ENCODE results near the gene MAGEL2.
"Not testable (repeated sequence)": the region's sequence is repeated elsewhere in the genome, so short reads cannot be mapped to it uniquely, and the experiment has no call there.

MAGEL2 gene

GRCh38 chr15:23602124-23602523 lies 45.5 kb downstream of the MAGEL2 start:
- DNase-seq, result no peak

DNA sequence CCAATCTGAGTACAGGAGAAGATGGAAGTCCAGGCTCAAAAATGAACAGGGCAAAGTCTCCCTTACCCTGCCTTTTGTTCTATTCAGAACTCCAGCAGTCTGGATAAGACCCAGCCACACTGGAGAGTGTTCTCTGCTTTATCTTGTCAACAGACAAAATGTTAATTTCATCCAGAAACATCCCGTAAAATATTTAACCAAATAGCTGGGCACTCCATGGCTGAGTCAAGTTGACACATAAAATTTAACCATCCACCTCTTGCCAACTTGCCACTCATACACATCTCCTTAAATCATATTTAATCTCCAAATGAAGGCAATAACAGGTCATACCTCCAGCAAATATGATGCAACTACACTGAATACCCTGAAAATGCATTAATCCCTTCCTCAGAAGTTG lies 48.6 kb downstream of the MAGEL2 start:
- DNase-seq, result no peak

- DNase-seq, result not testable (repeated sequence)
Measured at GRCh38 chr15:23597278-23597677, 50.4 kb downstream of the MAGEL2 start.

DNA sequence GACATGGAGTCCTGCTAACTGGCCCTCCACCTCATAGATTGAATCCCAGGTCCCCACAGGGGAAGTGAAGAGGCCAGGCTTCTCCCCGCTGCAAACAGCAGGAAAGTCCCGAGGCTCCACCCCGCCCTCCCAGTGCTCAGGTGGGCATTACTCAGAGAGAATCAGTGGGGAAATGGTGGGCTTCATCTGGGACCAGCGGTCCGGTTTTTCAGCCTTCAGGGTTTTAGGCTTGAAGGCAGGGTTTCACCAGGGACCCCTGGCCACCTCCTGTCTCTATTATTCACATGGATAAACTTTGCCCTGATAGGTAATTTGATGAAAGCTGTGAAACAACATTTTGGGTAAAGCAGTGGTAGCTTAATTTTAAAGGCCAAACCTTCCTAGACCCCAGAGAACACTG lies 50.9 kb downstream of the MAGEL2 start:
- no peak for DNase-seq

- no peak for DNase-seq
Measured at GRCh38 chr15:23595368-23595767, 52.3 kb downstream of the MAGEL2 start.

DNA sequence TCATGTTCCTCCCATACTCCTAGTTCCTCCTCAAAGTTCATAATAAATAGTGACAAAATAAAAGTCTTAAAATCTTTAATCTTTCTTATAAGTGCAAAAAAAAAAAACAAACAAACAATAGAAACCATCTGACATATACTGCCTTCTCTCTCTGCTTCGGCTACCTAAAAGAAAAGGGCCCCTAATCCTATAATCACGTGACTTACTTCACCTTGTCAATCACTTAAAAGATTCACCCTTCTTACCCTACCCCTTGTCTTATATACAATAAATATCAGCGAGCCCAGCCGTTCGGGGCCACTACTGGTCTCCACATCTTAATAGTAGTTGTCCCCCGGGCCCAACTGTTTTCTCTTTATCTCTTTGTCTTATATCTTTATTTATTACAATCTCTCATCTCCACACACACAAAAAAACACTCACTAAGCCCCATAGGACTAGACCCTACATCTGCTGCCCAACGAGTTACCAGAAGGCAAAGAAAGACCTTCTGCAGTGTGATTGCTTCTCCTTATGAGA lies 53.4 kb downstream of the MAGEL2 start:
- no peak for DNase-seq

Data from CD4-positive, alpha-beta T cell treated with Interleukin-1 beta for 1 hour (primary cell).